Liver (tissue), 9 donors: ENCODE results near the gene MYO9B. TPM values are rescaled to one million over a fixed set of nuclear protein-coding genes. Genes with fewer than 3 reads are reported as not detected.
"Not testable (repeated sequence)": the region's sequence is repeated elsewhere in the genome, so short reads cannot be mapped to it uniquely, and the experiment has no call there.

Source experiments
- DNase-seq: peaks from one replicate; pipeline ENCODE4 v3.0.0-alpha.2; 2017; ENCODE audit warnings: low spot score
- H3K27ac ChIP-seq, 2 donors: one replicate each; pipeline ENCODE4 v1.7.0; 2013; ENCODE audit warnings: inconsistent platforms in 2 of 2, low read length in 2 of 2, control low read depth in 1 of 2, low read depth in 1 of 2, mild to moderate bottlenecking in 1 of 2
- H3K27me3 ChIP-seq, 4 donors: one replicate each; pipeline versions ENCODE4 v1.6.1 to v1.7.0; 2013; ENCODE audit warnings: low read length in 3 of 4, inconsistent platforms in 1 of 4, mild to moderate bottlenecking in 1 of 4, moderate library complexity in 1 of 4; ENCODE audit not compliant: control insufficient read depth in 4 of 4, insufficient read depth in 4 of 4
- H3K36me3 ChIP-seq, 4 donors: one replicate each; pipeline versions ENCODE4 v1.6.1 to v1.7.0; 2013; ENCODE audit warnings: low read length in 3 of 4, mild to moderate bottlenecking in 3 of 4, low read depth in 1 of 4, moderate library complexity in 1 of 4; ENCODE audit not compliant: control insufficient read depth in 4 of 4, insufficient read depth in 3 of 4
- H3K4me1 ChIP-seq, 4 donors: one replicate each; pipeline versions ENCODE4 v1.6.1 to v1.7.0; 2013; ENCODE audit warnings: low read length in 3 of 4, mild to moderate bottlenecking in 3 of 4, moderate library complexity in 1 of 4; ENCODE audit not compliant: control insufficient read depth in 4 of 4, insufficient read depth in 4 of 4
- H3K4me3 ChIP-seq, 3 donors: one replicate each; pipeline versions ENCODE4 v1.6.1 to v1.7.0; 2013; ENCODE audit warnings: low read length in 3 of 3, control low read depth in 1 of 3, low read depth in 1 of 3, mild to moderate bottlenecking in 1 of 3
- H3K9ac ChIP-seq, 2 donors: one replicate each; pipeline ENCODE4 v1.7.0; 2013; ENCODE audit warnings: low read length in 2 of 2, mild to moderate bottlenecking in 2 of 2, moderate library complexity in 2 of 2, control low read depth in 1 of 2, low read depth in 1 of 2
- H3K9me3 ChIP-seq, 4 donors: one replicate each; pipeline versions ENCODE4 v1.6.1 to v1.7.0; 2013; ENCODE audit warnings: low read length in 3 of 4; ENCODE audit not compliant: control insufficient read depth in 4 of 4
- EGR1 ChIP-seq, 2 donors: IDR thresholded peaks; 2 replicates each; pipeline ENCODE4 v1.6.1; 2016 to 2018; ENCODE audit warnings: antibody characterized with exemption in 2 of 2, low read depth in 2 of 2
- FOXA1 ChIP-seq: IDR thresholded peaks from 2 replicates; pipeline ENCODE4 v1.6.1; 2016; ENCODE audit warnings: antibody characterized with exemption
- FOXA2 ChIP-seq: IDR thresholded peaks from 2 replicates; pipeline ENCODE4 v1.6.1; 2016; ENCODE audit warnings: antibody characterized with exemption
- GABPA ChIP-seq, 2 donors: IDR thresholded peaks in 1 of 2; conservative IDR thresholded peaks in 1 of 2; 2 replicates each; pipeline ENCODE4 v1.6.1; 2016; ENCODE audit warnings: antibody characterized with exemption in 2 of 2, mild to moderate bottlenecking in 1 of 2, moderate library complexity in 1 of 2
- JUND ChIP-seq, 2 donors: IDR thresholded peaks; 2 replicates each; pipeline ENCODE4 v1.6.1; 2016; ENCODE audit warnings: antibody characterized with exemption in 2 of 2
- NR2F2 ChIP-seq: IDR thresholded peaks from 2 replicates; pipeline ENCODE4 v1.6.1; 2016; ENCODE audit warnings: antibody characterized with exemption
- RAD21 ChIP-seq, 2 donors: IDR thresholded peaks; 2 replicates each; pipeline ENCODE4 v1.6.1; 2016; ENCODE audit warnings: antibody characterized with exemption in 2 of 2, mild to moderate bottlenecking in 2 of 2
- RXRA ChIP-seq, 2 donors: IDR thresholded peaks; 2 replicates each; pipeline ENCODE4 v1.6.1; 2017 to 2018; ENCODE audit warnings: antibody characterized with exemption in 2 of 2, mild to moderate bottlenecking in 1 of 2
- SP1 ChIP-seq: IDR thresholded peaks from 2 replicates; pipeline ENCODE4 v1.6.1; 2018; ENCODE audit warnings: antibody characterized with exemption, mild to moderate bottlenecking
- TAF1 ChIP-seq: conservative IDR thresholded peaks from 2 replicates; pipeline ENCODE4 v1.6.1; 2016; ENCODE audit warnings: antibody characterized with exemption, mild to moderate bottlenecking
- YY1 ChIP-seq: IDR thresholded peaks from 2 replicates; pipeline ENCODE4 v1.6.1; 2016; ENCODE audit warnings: antibody characterized with exemption, mild to moderate bottlenecking
- WGBS: extraction: QIAGEN DNeasy Blood & Tissue Kit; methylation state at CpG from one replicate; pipeline ENCODE4 v1.1.7; 2013; 5-methylcytosine and 5-hydroxymethylcytosine counted together
- polyA plus RNA-seq, 2 donors: library from polyadenylated mRNA; stranded (reverse) in 1 of 2; unstranded in 1 of 2; fragments of 200-250 nt in 1 of 2; fragments of >200 nt in 1 of 2; fragmentation: Nextera tagmentation in 1 of 2; extraction: Ambion mirVana in 1 of 2; gene quantifications; one replicate each; pipeline versions ENCODE4 v1.2.1 to v1.2.3, GENCODE V29; 2013 to 2015
- total RNA-seq, 2 donors: library from RNA; depleted of rRNA; stranded (reverse); fragments of >200 nt; gene quantifications; one replicate each; pipeline ENCODE4 v1.2.3, GENCODE V29; 2014
- TF ChIP-seq, protein P1 (sequence below): IDR thresholded peaks from 2 replicates; pipeline ENCODE4 v1.6.1; 2016; ENCODE audit warnings: antibody characterized with exemption
- TF ChIP-seq, protein P2 (sequence below): fragments of 150-350 bp; IDR thresholded peaks from 2 replicates; pipeline ENCODE4 v1.5.1; 2017; ENCODE audit warnings: improper control_type of control experiment, low read depth, low read length; ENCODE audit not compliant: missing input control
- TF ChIP-seq, protein P3 (sequence below): IDR thresholded peaks from 2 replicates; pipeline ENCODE4 v1.6.1; 2016; ENCODE audit warnings: antibody characterized with exemption, mild to moderate bottlenecking
- TF ChIP-seq, protein P4 (sequence below): IDR thresholded peaks from 2 replicates; pipeline ENCODE4 v1.6.1; 2016; ENCODE audit warnings: antibody characterized with exemption
- donor health status: healthy.
- donor health status: healthy.
- donor health status: healthy.
- donor health status: healthy.
- donor health status: healthy.

MYO9B gene
- total and polyA plus RNA-seq, 4 donors = 9.1 to 32.5 (median 21.0) TPM

DNA sequence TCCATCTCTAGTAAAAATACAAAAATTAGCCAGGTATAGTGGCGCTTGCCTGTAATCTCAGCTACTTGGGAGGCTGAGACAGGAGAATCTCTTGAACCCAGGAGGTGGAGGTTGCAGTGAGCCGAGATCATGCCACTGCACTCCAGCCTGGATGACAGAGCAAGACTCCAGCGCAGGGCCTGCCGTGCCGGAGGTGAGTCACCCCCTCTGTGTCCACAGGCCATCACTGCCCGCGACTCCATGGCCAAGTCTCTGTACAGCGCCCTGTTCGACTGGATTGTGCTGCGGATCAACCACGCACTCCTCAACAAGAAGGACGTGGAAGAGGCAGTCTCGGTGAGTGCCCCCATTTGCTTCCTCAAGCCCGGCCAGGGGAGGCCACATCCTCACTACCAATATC is 86.6 kb downstream of the MYO9B start:
- H3K4me3 ChIP-seq, H3K9me3 ChIP-seq, H3K27me3 ChIP-seq, H3K4me1 ChIP-seq, H3K9ac ChIP-seq, DNase-seq, H3K27ac ChIP-seq: not testable (repeated sequence)
- 97% methylated on average over 14 of the region's 14 CpGs for WGBS
- H3K36me3 ChIP-seq = peaks cover 15 to 29% (median 23%) of the 10 kb centered on the region in 4 donors

DNA sequence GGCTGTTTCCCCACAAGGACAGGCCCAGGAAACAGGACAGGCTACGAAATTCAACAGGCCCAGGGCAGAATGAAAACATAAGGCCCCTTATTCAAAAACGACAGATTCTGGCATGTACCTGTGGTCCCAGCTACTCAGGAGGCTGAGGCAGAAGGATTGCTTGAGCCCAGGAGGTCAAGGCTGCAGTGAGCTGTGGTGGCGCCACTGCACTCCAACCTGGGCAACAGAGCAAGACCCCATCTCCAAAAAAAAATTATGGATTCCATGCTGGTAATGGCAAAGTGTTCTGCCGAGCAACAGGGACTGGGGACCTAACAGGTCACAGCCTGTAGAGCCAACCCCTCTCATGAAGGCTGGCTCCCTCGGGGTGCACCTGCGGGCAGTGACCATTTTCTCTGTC is 87.0 kb downstream of the MYO9B start:
- H3K27me3 ChIP-seq = no peaks in the 10 kb centered on the region
- H3K4me3 ChIP-seq = no peak overlapping the region
- peaks cover 15 to 29% (median 23%) of the 10 kb centered on the region in 4 donors for H3K36me3 ChIP-seq
- H3K27ac ChIP-seq = no peak overlapping the region
- H3K9me3 ChIP-seq = no peaks in the 10 kb centered on the region
- no peak for DNase-seq
- peaks cover 0 to 8% (median 2%) of the 10 kb centered on the region in 4 donors for H3K4me1 ChIP-seq
- H3K9ac ChIP-seq = no peak overlapping the region
- TF ChIP-seq NR2F2 (no peak), RAD21 (IDR thresholded peaks at IDR 0.05) (no peak), SP1 (no peak), RXRA (IDR thresholded peaks at IDR 0.05) (no peak), EGR1 (IDR thresholded peaks at IDR 0.05; ENCODE audit: low read depth in 2 of 2) (no peak), YY1 (no peak), TAF1 (no peak), GABPA (IDR thresholded peaks at IDR 0.05 in 1 of 2, conservative IDR thresholded peaks at IDR 0.05 in 1 of 2) (no peak), JUND (IDR thresholded peaks at IDR 0.05) (no peak), FOXA2 (no peak), FOXA1 (no peak)
- TF ChIP-seq, protein P1, sequence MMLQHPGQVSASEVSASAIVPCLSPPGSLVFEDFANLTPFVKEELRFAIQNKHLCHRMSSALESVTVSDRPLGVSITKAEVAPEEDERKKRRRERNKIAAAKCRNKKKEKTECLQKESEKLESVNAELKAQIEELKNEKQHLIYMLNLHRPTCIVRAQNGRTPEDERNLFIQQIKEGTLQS = no peak
- TF ChIP-seq, protein P2, sequence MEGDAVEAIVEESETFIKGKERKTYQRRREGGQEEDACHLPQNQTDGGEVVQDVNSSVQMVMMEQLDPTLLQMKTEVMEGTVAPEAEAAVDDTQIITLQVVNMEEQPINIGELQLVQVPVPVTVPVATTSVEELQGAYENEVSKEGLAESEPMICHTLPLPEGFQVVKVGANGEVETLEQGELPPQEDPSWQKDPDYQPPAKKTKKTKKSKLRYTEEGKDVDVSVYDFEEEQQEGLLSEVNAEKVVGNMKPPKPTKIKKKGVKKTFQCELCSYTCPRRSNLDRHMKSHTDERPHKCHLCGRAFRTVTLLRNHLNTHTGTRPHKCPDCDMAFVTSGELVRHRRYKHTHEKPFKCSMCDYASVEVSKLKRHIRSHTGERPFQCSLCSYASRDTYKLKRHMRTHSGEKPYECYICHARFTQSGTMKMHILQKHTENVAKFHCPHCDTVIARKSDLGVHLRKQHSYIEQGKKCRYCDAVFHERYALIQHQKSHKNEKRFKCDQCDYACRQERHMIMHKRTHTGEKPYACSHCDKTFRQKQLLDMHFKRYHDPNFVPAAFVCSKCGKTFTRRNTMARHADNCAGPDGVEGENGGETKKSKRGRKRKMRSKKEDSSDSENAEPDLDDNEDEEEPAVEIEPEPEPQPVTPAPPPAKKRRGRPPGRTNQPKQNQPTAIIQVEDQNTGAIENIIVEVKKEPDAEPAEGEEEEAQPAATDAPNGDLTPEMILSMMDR = no peak
- TF ChIP-seq, protein P3, sequence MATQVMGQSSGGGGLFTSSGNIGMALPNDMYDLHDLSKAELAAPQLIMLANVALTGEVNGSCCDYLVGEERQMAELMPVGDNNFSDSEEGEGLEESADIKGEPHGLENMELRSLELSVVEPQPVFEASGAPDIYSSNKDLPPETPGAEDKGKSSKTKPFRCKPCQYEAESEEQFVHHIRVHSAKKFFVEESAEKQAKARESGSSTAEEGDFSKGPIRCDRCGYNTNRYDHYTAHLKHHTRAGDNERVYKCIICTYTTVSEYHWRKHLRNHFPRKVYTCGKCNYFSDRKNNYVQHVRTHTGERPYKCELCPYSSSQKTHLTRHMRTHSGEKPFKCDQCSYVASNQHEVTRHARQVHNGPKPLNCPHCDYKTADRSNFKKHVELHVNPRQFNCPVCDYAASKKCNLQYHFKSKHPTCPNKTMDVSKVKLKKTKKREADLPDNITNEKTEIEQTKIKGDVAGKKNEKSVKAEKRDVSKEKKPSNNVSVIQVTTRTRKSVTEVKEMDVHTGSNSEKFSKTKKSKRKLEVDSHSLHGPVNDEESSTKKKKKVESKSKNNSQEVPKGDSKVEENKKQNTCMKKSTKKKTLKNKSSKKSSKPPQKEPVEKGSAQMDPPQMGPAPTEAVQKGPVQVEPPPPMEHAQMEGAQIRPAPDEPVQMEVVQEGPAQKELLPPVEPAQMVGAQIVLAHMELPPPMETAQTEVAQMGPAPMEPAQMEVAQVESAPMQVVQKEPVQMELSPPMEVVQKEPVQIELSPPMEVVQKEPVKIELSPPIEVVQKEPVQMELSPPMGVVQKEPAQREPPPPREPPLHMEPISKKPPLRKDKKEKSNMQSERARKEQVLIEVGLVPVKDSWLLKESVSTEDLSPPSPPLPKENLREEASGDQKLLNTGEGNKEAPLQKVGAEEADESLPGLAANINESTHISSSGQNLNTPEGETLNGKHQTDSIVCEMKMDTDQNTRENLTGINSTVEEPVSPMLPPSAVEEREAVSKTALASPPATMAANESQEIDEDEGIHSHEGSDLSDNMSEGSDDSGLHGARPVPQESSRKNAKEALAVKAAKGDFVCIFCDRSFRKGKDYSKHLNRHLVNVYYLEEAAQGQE = no peak
- TF ChIP-seq, protein P4, sequence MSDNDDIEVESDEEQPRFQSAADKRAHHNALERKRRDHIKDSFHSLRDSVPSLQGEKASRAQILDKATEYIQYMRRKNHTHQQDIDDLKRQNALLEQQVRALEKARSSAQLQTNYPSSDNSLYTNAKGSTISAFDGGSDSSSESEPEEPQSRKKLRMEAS = no peak
- 91% methylated on average over 6 of the region's 6 CpGs for WGBS
